Epidermal melanocyte (primary cell): ENCODE data around the gene ARID5A.

ENCODE experiments used
- DNase-seq: peaks from one replicate; pipeline ENCODE4 v3.0.0; 2011; ENCODE audit warnings: low spot score; ENCODE audit not compliant: insufficient read length

ARID5A gene

DNA sequence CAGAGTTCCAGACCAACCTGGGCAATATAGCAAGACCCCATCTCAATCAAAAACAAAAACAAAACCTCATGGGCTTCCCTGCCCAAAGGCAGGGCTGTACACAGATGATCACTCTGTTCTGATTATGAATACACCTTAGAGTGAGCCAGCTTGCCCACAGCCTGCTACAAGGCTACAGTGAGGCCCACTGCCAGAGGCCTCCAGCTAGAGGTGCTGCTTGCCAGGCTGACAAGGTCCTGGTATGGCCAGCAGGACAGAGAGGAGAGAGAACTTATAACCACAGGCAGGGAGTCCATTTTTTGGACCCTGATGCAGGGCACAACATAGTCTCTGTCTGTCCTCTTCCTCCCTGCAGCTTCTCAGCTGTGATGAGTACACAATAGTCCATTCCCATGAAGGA lies 60.0 kb downstream of the ARID5A start:
- no peak for DNase-seq

DNA sequence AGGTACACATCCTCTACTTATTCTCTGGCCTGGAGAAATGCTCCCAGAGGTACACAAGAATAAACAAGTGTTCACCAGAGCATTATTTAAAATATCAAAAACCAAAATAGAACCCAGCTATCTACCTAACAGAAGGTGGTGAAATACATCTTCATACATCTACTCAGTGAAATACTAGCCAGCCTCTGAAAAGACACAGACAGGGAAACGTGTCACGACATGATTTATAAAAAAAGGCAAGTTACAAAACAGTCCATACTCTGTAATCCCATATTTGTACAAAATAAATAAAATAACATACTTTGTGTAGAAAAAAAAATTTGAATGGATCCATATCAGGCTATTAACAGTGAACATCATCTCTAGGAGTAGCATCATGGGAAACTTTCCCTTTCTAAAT lies 63.4 kb downstream of the ARID5A start:
- no peak for DNase-seq

DNA sequence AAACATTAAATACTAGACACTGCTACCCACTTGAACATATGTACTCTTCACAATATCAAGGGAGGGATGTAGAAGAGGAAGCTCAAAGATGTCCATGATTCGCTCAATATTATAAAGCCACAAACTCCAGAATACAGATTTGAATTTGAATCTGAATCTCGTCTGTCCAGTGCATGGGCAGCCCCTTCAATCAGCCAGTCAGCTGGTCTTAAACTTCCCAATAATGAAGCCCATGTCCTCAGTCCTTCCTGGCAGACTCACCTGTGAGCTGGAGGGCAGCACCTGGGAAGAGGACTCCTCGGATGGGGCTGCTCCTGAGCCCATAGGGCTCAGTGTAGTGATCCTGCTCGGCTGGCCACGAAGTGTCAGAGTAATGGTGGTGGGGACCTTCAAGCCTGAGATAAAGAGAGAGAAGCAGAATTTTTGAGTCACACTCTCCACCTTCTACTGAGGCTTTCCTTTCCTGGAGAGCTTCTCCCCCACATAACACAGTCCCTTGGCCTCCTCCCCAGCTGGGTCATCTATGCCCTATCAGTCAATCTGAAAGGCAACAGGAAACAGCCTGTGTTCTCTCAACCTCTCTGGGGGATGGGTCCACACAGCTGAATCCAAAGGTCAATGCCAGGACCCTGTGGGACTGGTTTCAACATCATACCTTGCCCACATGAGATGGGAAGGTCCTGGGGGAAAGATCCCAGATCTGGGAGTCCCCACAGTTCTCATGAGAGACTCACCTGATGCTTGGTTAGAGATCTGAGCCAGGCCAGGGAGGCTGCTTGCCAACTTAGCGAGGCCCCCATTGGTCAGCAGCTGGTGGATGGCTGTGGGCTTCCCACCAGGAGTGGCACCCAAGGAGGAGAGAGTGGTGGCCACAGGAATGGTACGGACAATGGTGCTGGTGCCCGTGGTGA lies 65.1 kb downstream of the ARID5A start:
- no peak for DNase-seq
